ENCODE measurements around the gene ATP6V1B1.
"Not testable (repeated sequence)": the region's sequence is repeated elsewhere in the genome, so short reads cannot be mapped to it uniquely, and the experiment has no call there.

Gene ATP6V1B1

DNA sequence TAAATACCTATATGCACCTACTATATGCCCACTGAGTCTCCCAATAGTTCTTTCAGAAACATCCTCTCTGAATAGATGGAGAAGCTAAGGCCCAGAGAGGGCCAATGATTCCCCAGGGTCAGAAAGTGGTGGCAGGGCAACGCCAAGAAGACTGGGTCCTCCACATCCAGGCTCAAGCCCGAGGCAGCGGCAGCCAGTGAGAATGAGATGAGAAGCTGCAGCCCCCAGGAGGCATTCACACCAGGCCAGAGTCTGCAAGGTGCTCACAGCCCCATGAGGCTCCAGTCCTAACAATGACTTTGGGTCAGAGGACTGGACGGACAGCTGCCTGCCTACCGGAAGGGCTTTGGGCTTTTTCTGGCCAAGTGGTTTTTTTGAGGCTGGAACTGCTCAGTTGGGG, 55.4 kb downstream of the ATP6V1B1 start:
- DNase-seq (ENCODE audit: low spot score), result no peak

DNA sequence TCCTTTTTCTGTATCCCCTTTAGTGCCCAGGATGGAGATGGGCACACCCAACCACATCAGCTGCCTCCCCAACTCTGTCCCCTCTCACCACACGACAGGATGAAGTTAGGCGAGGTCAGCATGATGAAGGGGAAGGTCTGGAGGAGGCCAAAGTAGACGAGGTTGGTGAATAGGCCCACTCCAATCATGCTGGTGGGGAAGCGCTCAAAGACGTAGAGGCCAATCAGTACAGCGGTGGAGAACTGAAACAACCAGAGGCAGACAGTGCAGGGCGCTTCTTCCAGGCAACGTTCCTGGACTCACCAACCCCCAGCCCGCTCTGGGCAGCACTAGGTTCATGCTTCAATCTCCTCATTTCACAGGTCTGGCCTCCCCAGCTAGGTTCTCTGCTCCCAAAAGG, 56.0 kb downstream of the ATP6V1B1 start:
- no peak for DNase-seq (ENCODE audit: low spot score)

DNA sequence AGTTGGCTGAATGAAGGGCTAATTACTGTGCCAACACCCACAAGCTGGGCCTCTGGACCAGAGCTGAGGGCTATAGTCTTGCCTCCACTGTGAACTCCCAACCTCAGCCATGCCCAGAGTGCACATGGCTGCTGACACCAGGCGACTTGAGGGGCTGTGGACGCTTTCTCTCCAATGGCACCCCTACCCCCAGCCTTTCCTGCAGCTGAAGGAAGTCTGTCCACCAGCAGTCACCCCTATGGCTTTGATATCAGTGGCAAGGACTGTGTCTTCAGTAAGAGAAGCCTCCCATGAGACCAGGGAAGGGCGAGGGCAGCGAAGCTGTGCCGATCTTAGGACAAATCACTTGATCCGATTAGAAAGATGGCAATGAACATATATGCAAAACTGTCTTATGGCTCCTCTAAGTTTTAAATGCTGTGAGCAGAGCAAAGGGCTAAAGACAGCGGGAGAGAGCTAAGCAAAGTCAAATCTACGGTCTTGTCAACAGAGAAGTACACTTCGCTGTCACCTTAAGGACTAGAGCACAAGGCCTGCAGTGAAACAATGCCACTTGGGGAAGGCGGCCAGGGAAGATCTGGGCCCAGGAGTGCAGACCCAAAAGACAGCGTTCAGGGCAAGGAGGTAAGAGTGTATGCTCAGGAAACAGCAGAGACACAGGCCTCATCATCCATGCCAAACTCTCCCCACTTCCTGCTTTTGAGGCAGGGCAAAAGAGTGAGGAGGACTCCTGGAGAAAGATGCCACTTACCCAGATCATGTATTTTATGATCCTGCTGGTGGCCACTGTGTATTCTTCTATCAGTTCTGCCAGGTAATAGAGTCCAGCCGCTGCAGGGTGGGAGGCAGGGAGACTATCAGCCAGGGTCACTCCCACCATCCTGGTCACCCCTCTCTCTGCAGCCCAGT, 57.5 kb downstream of the ATP6V1B1 start:
- DNase-seq (ENCODE audit: low spot score), result no peak

DNA sequence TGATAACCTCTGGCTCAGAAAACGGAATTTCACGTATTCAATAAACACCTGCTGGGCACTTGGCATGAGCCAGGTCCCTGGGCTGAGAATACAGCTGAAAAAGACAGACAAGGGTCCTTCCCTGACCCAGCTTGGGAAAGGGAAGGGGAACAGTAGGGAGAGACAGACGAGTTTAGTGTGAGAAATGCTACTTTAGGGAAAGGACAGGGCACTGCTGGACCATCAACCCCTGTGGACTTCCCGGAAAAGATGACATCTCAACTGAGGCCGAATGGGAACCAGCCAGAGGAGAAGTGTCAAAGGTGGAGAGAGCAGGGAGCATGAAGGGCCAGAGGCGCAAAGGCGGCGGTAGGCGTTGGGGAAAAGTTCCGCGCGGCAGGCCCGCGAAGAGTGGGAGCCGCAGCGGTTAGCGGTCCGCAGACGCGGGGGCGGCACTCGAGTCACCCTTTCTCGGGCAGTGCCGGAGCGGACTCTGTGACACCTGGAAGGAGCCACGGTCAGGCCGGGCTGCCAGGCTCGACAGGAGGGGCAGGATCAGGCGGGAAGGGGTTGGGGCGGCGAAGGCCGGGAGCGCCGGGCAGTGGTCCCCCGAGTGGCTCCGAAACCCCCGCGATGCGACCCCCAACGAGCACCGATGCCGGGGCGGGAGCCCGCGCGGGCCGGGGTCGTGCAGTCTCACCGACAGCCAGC, 58.5 kb downstream of the ATP6V1B1 start:
- no peak for DNase-seq (ENCODE audit: low spot score)

DNA sequence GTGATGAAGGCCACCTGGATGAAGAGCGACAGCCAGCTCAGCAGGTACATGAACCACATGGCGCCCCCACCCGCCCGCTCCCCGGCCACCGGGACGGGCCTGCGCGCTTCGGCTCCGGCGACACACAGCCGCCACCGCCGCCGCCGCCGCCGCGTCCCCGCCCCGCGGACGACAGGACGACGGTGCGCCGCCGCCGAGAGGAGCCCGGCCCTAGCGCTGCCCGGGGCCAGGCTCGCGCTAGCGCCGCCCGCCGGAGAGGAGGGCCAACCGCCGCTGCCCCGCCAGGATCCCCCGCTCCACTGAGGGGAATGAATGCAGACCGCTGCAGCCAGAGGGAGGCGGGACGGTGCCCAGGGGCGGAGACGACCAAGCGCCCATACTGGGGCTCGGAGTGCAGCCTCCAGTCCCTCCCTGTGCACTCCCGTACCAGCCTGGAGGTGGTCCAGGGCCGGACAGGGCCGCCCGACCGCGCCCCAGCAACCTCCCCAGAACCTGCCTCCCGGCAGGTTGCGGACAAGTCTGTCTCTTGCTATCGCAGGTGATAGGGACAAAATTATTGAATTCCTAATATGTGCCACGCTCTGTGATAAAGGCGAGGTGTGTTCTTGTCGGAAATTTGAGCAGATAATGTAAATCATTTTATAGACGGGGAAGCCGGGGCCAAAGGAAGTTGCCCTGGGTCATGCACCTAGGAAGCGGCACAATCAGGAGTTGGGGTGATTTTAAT, 59.2 kb downstream of the ATP6V1B1 start, which contains the start of gene TEX261:
TSS of gene TEX261 (minus strand) at position 175 of the 727 bp plus-strand sequence. CDS start at position 59, 116 bp downstream.
- DNase-seq (ENCODE audit: low spot score), result peak; percentile 73

DNA sequence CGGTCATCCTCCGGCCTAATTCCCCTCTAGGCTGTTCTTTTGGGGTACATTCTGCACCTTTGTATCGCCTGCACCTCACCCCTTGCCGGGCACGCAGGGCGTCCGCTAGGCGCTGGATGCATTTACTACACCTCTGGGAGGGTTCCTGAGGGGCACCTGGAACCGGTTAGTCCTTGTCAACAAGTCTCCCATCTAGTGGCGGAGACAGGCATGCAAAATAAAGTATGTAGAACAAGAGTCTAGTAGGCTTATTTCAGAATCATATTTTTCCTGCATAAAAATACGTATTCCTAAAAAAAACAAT, 59.7 kb downstream of the ATP6V1B1 start:
- no peak for DNase-seq (ENCODE audit: low spot score)

DNA sequence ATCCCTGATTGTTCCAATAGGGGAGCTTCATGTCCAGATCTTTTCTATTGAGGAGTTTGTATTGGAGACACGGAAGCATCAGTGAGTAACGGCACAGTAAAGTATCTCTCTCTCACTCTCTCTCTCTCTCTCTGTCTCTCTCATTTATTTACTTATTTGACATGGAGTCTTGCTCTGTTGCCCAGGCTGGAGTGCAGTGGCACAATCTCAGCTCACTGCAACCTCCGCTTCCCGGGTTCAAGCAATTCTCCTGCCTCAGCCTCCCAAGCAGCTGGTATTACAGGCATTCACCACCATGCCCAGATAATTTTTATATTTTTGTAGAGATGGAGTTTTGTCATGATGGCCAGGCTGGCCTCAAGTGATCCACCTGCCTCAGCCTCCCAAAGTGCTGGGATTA, 63.2 kb downstream of the ATP6V1B1 start:
- DNase-seq (ENCODE audit: low spot score), result not testable (repeated sequence)

DNA sequence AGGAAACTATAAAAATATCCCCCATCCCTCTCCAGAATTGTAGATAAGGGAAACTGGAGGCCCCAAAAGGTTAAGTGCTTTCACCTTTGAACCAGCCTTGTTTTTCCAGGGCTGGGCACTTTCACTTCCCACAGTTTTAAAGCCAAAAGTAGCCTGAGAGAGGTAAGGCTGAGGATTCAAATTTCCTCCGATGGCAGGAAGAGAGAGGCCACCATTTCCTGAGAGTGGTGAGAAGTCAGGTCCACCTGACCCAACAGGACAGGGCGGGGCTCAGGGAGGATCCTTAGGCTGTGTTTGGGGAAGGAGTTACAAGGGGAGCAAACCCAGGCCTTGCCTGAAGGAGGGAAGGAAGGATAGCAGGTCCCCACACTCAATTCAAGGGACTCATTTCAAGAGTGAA, 63.7 kb downstream of the ATP6V1B1 start:
- no peak for DNase-seq (ENCODE audit: low spot score)

DNA sequence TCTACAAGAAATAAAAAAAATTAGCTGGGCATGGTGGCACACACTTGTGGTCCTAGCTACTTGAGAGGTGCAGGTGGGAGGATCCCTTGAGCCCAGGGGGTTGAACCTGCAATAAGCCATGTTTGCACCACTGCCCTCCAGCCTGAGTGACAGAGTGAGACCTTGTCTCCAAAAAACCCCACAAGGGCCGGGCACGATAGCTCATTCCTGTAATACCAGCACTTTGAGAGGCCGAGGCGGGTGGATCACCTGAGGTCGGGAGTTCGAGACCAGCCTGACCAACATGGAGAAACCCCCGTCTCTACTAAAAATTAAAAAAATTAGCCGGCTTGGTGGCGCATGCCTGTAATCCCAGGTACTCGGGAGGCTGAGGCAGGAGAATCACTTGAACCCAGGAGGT, 64.2 kb downstream of the ATP6V1B1 start:
- DNase-seq (ENCODE audit: low spot score), result not testable (repeated sequence)

DNA sequence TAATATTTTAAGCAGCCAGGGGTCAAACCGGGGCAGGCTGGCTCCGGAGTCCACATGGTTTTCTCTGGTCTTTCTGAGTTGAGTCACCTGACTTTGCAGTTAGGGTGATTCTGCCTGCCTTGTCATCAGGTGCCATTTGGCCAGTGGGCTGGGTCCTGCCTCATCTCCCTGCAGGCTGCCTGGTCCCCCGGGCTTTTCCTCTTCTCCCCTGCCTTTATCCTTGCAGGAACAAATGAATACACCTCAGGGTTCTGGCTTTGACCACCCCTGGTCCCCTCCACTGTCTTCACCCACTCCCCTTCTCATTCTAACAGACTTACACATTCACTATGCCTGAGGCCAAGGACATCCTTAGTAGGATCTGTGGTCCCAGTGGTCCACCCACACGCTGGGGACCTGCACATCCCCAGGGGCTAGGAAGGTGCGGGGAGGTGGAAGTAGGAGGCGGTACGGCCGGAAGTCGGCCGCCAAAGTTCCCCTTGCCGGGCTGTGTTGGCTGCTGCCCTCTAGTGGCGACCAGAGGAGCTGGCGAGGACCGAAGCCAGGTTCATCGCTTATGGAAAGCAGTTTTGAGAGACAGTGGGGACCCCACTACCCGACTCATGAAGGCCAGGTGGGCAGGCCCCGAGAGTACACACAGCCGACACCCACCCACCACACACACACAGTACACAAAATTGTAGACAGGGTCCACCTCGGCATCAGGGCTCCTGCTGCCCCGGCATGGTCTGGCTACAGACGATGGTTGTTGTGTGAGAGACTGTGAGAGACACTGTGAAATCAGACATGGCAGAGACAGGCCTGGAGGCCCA, 65.3 kb downstream of the ATP6V1B1 start:
- peak; percentile 57 for DNase-seq (ENCODE audit: low spot score)

DNA sequence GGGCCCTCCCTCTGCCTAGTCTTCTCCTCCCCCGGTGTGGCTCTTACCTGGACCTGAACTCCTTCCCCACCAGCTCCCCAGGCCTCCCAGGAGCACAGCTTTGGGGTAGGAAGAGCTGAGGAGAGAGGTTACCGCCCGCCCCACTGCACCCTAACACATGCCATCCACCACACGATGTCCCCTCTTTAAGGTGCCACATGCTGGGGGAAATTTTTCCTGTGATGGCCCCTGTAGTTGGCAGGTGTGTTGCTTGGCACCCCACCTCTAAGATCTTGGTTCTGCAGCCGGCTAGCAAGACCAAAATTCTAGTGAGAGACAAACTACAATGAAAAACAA, 65.9 kb downstream of the ATP6V1B1 start:
- DNase-seq (ENCODE audit: low spot score), result no peak

DNA sequence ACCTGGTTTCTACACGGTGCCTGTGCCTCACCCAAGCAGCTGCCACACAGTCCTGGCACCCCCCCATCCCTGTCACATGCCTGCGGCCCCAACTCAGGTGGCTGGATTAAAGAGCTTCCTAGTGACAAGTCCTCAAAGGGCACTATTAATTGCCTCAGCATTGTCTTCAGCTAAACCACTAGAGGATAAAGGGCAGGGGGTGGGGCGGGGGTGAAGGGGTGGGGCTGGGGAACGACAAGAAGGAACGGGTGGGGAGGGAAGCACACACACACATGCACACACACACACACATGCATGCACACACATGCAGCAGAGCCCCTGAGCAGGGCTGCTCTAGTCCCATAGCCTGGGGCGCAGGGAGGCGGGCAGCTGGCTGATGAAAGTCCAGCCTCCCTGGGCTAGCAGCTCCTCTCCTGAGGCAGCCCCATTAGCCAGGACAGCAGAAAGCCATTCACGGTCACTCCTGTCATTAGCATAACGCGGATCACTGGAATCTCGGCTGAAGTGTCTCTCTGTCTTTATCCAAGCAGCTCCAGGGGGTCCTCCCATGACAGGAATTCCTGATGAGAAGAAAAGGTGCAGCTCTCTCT, 66.4 kb downstream of the ATP6V1B1 start:
- no peak for DNase-seq (ENCODE audit: low spot score)

DNA sequence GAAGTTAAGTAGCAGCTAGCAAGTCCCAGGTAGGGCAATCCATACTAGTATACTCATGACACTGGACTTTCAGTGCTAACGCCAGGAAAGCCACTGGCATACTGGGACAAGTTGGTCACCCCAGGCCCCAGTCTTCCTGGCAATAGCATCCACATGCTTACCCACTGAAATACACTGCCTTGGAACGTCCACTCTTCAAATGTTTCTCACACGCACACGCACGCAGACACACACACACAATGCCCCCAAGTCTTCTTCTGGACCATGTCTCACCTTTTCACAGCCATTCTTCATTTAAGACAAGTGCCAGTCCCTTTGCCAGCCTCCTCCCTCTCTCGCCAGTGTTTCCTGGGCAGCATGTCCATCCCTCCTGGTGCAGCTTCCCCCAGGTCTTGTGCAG, 67.7 kb downstream of the ATP6V1B1 start:
- no peak for DNase-seq (ENCODE audit: low spot score)

DNA sequence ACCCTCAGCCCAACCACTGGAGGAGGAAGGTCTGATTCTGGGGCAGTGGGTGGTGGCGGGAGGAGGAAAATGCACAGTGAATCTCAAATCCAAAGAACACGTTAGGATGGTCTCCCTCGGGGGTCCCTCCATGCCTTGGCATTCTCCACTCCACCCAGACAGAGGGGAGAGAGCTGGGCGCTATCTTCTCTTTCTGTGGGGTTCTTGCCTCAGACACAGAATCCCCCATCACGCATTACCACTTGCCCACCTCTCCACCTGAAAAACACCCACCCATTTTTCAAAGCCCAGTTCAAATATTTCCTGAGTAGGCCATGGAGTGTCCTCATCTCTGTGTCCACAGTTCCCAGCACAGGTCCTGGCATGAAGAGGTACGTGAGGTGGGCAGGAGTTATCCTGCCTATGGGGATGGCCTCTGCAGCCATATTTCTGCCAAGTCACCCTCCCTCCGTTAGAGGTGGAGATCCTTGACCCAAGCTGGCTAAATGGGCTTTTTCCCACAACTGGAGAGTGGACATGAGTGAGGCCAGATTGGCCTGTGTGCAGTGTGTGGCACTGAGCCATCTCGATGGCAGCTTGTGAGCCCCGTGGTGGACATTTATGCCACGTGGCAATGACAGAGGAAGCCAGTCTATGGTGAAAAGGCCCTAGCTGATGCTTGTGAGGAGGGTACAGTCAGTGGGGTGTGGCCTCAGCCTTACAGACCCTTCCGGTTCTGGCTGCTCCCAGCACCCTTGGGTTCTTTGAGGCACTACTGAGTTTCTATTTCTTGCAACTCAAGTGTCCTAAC, 68.5 kb downstream of the ATP6V1B1 start:
- no peak for DNase-seq (ENCODE audit: low spot score)

DNA sequence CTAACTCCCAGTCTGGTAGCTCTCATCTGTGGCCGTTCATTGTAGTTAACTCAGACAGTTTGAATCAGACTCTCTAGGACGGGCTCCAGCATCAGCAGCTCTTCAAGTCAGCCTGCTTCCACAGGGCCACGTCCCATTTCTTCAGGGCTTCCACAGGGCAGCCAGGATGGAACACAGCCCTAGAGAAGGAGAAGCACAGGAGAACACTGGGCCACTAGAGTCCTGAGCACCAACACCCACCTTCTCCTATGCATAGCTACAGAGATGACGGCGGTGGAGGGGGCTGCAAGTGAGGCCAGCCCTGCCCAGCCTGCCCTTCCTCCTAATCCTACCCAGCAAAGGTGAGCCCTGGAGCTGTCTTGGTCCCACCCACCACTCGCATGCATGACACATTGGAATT, 69.2 kb downstream of the ATP6V1B1 start:
- no peak for DNase-seq (ENCODE audit: low spot score)

DNA sequence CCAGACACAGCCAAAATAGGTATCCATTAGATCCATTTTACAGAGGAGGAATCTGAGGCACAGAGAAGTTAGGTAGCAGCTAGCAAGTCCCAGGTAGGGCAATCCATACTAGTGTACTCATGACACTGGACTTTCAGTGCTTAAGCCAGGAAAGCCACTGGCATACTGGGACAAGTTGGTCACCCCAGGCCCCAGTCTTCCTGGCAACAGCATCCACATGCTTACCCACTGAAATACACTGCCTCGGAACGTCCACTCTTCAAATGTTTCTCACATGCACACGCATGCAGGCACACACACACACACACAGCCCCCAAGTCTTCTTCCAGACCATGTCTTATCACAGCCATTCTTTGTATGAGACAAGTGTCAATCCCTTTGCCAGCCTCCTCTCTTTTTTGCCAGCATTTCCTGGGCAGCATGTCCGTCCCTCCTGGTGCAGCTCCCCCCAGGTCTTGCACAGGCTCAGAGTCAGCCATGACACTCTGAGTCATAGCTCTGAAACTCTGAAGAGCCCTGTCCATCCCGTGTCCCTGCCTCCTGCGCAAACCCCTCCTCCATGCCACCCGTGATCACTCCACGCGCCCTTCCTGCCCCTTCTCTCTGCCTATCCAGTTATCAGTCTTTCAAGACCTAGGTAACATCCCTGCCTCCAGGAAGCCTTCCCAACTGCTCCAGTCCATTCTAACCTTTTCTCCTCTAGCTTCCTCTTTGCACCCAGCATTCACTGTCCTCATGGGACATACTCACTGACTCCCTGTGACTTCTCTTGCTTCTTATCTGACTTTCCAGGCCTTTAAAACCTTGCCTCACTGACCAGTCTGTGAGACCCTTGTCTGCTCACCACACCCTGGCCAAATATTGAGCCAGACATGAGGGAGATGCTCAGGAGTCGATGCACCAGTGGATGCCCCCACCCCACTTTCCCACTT, 69.8 kb downstream of the ATP6V1B1 start:
- DNase-seq (ENCODE audit: low spot score), result no peak

DNA sequence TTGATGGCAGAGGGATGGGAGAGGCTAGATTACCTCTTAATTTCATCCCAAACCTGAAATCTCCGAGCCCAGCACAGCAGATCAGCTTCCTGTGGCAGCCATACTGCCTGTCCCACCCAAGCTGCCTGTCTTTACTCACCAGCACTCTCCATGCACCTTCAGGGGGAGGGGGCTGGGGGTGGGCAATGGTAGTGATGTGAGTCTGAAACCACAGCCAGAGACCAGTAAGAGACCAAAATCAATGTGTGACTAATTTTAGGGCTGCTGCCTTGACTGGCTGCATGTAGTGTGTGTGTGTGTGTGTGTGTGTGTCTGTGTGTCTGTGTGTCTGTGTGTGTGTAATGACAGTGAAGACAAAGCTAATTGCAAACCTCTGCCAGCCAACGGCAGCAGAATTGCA, 70.6 kb downstream of the ATP6V1B1 start:
- no peak for DNase-seq (ENCODE audit: low spot score)

DNA sequence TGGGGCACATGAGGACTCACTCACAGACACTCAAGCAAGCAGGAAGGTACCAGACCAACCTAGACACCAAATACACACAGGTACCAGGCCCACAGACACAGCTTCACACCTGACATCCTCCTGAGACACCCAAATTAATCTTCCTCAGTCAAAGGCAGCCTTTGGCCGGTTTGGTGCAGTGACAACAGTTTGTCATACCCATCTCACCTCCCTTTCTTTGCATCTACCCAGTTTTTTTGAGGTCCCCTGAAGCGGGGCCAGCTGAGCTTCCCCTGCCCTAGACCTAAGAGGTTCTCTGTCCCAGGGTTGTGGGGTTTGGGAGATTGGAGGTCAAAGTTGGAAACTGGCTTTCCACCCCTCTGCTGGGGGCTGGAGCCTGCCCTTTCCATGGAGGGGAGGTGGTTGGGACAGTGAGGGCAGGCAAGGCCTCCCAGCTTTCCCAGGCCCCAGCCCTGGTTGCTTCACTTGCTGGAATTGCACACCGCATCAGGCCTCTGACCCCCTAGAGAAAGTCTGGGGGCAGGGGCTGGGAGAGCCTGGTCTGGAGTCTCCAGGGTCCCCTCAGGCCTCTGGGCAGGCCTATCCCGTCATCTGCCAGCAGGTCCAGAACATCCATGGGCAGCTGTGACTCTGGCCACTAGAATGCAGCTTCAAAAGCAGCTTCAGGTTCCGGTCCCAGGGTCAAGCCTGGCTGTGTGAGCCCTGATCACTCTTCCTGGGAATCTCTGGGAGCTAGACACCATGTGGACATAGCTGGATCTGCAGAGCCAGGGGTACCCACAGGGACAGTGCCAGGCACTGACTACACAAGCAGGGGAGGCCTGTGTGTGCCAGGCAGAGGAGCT, 71.5 kb downstream of the ATP6V1B1 start:
- DNase-seq (ENCODE audit: low spot score), result no peak

DNA sequence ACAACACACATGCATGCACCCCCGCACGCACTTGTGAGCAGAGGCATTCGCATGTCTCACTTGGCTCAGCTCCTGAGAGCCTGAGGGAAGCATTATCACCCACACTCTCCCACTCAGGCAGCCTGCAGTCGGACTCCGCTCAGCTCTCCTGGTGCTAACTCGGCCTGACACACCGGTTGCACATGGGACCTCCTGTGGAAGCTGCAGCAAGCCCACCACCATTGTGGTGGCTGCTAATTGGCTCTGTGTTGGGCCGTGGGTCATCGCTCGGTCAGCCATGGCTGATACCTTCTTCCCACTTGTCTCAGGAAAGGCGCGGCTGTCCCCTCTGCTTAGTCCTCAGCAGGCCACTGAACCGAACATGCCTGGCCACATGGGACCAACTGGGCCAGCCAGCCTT, 72.6 kb downstream of the ATP6V1B1 start:
- no peak for DNase-seq (ENCODE audit: low spot score)

Data from COLO829 (cell line).